Measurements from ENCODE around the gene PLXNA4.

GRCh38 chr7:132176719-132177118 lies 399.6 kb downstream of the PLXNA4 start:
- no peak for TF ChIP-seq POLR2AphosphoS5 (IDR thresholded peaks at IDR 0.05; ENCODE audit: low read depth, low read length)
- TF ChIP-seq, protein P1, sequence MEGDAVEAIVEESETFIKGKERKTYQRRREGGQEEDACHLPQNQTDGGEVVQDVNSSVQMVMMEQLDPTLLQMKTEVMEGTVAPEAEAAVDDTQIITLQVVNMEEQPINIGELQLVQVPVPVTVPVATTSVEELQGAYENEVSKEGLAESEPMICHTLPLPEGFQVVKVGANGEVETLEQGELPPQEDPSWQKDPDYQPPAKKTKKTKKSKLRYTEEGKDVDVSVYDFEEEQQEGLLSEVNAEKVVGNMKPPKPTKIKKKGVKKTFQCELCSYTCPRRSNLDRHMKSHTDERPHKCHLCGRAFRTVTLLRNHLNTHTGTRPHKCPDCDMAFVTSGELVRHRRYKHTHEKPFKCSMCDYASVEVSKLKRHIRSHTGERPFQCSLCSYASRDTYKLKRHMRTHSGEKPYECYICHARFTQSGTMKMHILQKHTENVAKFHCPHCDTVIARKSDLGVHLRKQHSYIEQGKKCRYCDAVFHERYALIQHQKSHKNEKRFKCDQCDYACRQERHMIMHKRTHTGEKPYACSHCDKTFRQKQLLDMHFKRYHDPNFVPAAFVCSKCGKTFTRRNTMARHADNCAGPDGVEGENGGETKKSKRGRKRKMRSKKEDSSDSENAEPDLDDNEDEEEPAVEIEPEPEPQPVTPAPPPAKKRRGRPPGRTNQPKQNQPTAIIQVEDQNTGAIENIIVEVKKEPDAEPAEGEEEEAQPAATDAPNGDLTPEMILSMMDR (IDR thresholded peaks at IDR 0.05 in 2 of 3, conservative IDR thresholded peaks at IDR 0.05 in 1 of 3; ENCODE audit: borderline replicate concordance in 1 of 3, insufficient read depth in 1 of 3, low read depth in 2 of 3, low read length in 2 of 3): no peak
- TF ChIP-seq POLR2A (IDR thresholded peaks at IDR 0.05; ENCODE audit: borderline replicate concordance, extremely low read depth, insufficient read depth, insufficient read length): no peak
